Activated CD8-positive, alpha-beta memory T cell treated with anti-CD3 and anti-CD28 coated beads for 48 hours (primary cell): ENCODE measurements around the gene NPPC.
"Not testable (repeated sequence)": the region's sequence is repeated elsewhere in the genome, so short reads cannot be mapped to it uniquely, and the experiment has no call there.

Source experiments
- DNase-seq, 3 experiments: peaks; one replicate each; pipeline ENCODE4 v3.0.0-alpha.2; 2020; ENCODE audit warnings: low read depth in 2 of 3, low spot score in 2 of 3

Gene NPPC

GRCh38 chr2:231887756-231888155 is 38.4 kb downstream of the NPPC start:
- DNase-seq: no peak

- DNase-seq: no peak
Observed at GRCh38 chr2:231886071-231886681, 40.0 kb downstream of the NPPC start.

- DNase-seq: no peak
Observed at GRCh38 chr2:231884438-231885140, 41.6 kb downstream of the NPPC start.

- no peak for DNase-seq
Observed at GRCh38 chr2:231883468-231883881, 42.7 kb downstream of the NPPC start.

GRCh38 chr2:231882646-231883045 is 43.5 kb downstream of the NPPC start:
- DNase-seq: no peak

- not testable (repeated sequence) for DNase-seq
Observed at GRCh38 chr2:231880371-231880770, 45.8 kb downstream of the NPPC start.

- no peak for DNase-seq
Observed at GRCh38 chr2:231879216-231879615, 47.0 kb downstream of the NPPC start.

- DNase-seq: no peak
Observed at GRCh38 chr2:231877533-231878456, 48.4 kb downstream of the NPPC start.

- DNase-seq: no peak
Observed at GRCh38 chr2:231874944-231875343, 51.3 kb downstream of the NPPC start.
